ENCODE measurements around the gene BCLAF1. TPM values are rescaled to one million over a fixed set of nuclear protein-coding genes. Genes with fewer than 3 reads are reported as not detected.

Gene BCLAF1
- total and polyA plus RNA-seq, 9 of the 15 experiments (the other 6 are each of a cell fraction or from before 2014, with no cell fraction given): 65.4 to 286 (median 165) TPM

GRCh38 chr6:136249811-136250685 is 39.6 kb downstream of the BCLAF1 start, which contains the start of gene MTFR2 (continued):
- TF ChIP-seq ZNF699 (CRISPR knock-in tag; IDR thresholded peaks at IDR 0.05; ENCODE audit: insufficient replicate concordance) (no peak), GTF2F1 (IDR thresholded peaks at IDR 0.05; ENCODE audit: low read depth, low read length) (peak; percentile 71), SETDB1 (IDR thresholded peaks at IDR 0.05; ENCODE audit: low read length) (peak; percentile 81), FOXK2 (conservative IDR thresholded peaks at IDR 0.05 in 1 of 2, IDR thresholded peaks at IDR 0.05 in 1 of 2; ENCODE audit: low read depth in 2 of 2) (peak; percentile 94 to 95), FOXP1 (CRISPR knock-in tag; IDR thresholded peaks at IDR 0.05) (peak; percentile 96), L3MBTL2 (IDR thresholded peaks at IDR 0.05) (peak; percentile 86; the same call in 1 of the 2 replicates), RAD51 (IDR thresholded peaks at IDR 0.05; ENCODE audit: borderline replicate concordance, low read depth) (no peak), ELK3 (CRISPR knock-in tag; IDR thresholded peaks at IDR 0.05) (no peak), FOS (IDR thresholded peaks at IDR 0.05; ENCODE audit: extremely low read depth, insufficient read length) (peak; percentile 99), MAFK (IDR thresholded peaks at IDR 0.05; ENCODE audit: low read length) (peak; percentile 53), LARP7 (IDR thresholded peaks at IDR 0.05) (peak; percentile 24; the same call in 1 of the 2 replicates), ZFP91 (CRISPR knock-in tag; IDR thresholded peaks at IDR 0.05) (no peak), ZNF511 (CRISPR knock-in tag; IDR thresholded peaks at IDR 0.05) (peak; percentile 85), PHF8 (IDR thresholded peaks at IDR 0.05; ENCODE audit: borderline replicate concordance, low read length) (peak; percentile 98), HDGF (IDR thresholded peaks at IDR 0.05) (no peak), NFE2L1 (tag; IDR thresholded peaks at IDR 0.05; ENCODE audit: borderline replicate concordance, low read depth) (no peak), SP1 (CRISPR knock-in tag; IDR thresholded peaks at IDR 0.05) (peak; percentile 96), SAP30 (IDR thresholded peaks at IDR 0.05; ENCODE audit: borderline replicate concordance, insufficient read depth, low read depth, low read length, poor library complexity, severe bottlenecking) (peak; percentile 100), RBM17 (IDR thresholded peaks at IDR 0.05; ENCODE audit: borderline replicate concordance, low read depth, low read length) (no peak)
- TF ChIP-seq, protein P1, sequence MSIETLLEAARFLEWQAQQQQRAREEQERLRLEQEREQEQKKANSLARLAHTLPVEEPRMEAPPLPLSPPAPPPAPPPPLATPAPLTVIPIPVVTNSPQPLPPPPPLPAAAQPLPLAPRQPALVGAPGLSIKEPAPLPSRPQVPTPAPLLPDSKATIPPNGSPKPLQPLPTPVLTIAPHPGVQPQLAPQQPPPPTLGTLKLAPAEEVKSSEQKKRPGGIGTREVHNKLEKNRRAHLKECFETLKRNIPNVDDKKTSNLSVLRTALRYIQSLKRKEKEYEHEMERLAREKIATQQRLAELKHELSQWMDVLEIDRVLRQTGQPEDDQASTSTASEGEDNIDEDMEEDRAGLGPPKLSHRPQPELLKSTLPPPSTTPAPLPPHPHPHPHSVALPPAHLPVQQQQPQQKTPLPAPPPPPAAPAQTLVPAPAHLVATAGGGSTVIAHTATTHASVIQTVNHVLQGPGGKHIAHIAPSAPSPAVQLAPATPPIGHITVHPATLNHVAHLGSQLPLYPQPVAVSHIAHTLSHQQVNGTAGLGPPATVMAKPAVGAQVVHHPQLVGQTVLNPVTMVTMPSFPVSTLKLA (conservative IDR thresholded peaks at IDR 0.05): peak; percentile 88 to 98
- TF ChIP-seq, protein P2, sequence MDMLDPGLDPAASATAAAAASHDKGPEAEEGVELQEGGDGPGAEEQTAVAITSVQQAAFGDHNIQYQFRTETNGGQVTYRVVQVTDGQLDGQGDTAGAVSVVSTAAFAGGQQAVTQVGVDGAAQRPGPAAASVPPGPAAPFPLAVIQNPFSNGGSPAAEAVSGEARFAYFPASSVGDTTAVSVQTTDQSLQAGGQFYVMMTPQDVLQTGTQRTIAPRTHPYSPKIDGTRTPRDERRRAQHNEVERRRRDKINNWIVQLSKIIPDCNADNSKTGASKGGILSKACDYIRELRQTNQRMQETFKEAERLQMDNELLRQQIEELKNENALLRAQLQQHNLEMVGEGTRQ (CRISPR knock-in tag; IDR thresholded peaks at IDR 0.05): no peak
